Suppressor macrophage treated with lipopolysaccharide for 1 hour (primary cell): ENCODE data around the gene LDLR.
A peak's percentile ranks its signal among the peaks of the same experiment; 100 is the strongest.
"Not testable (repeated sequence)": the region's sequence is repeated elsewhere in the genome, so short reads cannot be mapped to it uniquely, and the experiment has no call there.

Source experiments
- DNase-seq, 3 donors: peaks; one replicate each; pipeline ENCODE4 v3.0.0-alpha.2; 2020 to 2022

The LDLR gene

GRCh38 chr19:11073568-11073967, 15.7 kb upstream of the LDLR start:
- peak in 2 of 3 donors; percentile 17 to 19 for DNase-seq

DNA sequence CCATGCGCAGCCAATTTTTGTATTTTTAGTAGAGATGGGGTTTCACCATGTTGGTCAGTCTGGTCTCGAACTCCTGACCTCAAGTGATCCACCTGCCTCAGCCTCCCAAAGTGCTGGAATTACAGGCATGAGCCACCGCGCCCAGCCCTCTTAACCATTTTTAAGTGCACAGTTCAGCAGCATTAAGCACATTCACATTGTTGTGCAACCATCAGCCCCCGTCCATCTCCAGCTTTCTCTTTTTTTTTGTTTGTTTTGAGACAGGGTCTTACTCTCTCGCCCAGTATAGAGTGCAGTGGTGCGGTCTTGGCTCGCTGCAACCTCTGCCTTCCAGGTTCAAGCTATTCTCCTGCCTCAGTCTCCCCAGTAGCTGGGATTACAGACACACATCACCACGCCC, 12.5 kb upstream of the LDLR start:
- not testable (repeated sequence) for DNase-seq

GRCh38 chr19:11078893-11079292, 10.4 kb upstream of the LDLR start:
- DNase-seq: no peak

DNA sequence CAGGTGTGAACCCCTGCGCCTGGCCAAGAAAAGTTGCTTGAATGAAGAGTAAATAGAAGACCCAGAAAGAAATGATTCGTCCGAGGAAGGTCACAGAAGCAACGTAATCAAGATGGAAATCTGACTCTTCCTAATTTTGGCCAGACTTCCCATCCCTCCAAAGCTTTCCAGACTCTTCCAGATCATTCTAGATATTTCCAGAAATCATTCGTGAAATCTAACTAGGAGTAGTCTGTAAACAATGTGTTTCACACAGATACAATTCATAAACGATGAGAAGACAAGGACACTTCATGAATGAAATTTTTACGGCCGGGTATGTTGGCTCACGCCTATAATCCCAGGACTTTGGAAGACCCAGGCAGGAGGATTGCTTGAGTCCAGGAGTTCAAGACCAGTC, 9.3 kb upstream of the LDLR start:
- no peak for DNase-seq

GRCh38 chr19:11087870-11088505, 1.3 kb upstream of the LDLR start:
- no peak for DNase-seq

DNA sequence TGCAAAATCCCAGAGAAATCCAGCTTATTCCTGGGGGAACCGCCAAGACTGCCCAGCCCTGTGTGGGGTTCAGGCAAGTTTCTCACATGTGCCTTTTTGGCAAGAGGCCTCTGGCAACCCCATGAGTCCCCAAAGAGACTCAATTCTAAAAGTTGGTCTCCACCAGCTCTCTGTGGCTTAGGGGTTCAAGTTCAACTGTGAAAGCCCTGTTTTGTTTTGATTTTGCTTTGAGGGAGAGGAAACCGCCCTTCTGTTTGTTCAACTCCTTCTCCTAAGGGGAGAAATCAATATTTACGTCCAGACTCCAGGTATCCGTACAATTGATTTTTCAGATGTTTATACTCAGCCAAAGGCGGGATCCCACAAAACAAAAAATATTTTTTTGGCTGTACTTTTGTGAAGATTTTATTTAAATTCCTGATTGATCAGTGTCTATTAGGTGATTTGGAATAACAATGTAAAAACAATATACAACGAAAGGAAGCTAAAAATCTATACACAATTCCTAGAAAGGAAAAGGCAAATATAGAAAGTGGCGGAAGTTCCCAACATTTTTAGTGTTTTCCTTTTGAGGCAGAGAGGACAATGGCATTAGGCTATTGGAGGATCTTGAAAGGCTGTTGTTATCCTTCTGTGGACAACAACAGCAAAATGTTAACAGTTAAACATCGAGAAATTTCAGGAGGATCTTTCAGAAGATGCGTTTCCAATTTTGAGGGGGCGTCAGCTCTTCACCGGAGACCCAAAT, 583 bp upstream of the LDLR start:
- DNase-seq: no peak

DNA sequence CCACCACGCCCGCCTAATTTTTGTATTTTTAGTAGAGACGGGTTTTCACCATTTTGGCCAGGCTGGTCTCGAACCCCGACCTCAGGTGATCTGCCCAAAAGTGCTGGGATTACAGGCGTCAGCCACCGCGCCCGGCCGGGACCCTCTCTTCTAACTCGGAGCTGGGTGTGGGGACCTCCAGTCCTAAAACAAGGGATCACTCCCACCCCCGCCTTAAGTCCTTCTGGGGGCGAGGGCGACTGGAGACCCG, 676 bp downstream of the LDLR start:
- DNase-seq: not testable (repeated sequence)

GRCh38 chr19:11090264-11090996, 1.2 kb downstream of the LDLR start:
- DNase-seq: peak; percentile 98 to 99 (median 98)

DNA sequence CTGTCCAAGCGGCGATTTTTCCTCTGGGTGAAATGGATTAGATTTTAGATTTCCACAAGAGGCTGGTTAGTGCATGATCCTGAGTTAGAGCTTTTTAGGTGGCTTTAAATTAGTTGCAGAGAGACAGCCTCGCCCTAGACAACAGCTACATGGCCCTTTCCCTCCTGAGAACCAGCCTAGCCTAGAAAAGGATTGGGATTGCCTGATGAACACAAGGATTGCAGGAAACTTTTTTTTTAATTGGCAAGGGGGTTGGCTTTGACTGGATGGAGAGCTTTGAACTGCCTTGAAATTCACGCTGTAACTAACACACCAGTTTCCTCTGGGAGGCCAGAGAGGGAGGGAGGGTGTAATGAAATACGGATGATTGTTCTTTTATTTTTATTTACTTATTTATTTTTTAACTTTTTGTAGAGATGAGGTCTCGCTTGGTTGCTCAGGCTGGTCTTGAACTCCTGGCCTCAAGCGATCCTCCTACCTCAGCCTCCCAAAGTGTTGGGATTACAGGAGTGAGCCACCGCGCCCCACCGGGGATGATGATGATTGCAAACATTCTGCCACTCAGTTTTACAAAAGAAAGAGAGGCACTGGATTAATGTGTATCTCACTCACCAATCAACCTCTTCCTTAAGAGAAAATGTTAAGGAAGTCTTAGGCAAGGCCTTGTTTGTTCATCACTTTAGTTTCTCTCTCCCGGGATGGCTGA, 1.9 kb downstream of the LDLR start:
- no peak for DNase-seq

- DNase-seq: peak; percentile 87 to 94 (median 89)
These were observed 2.5 kb downstream of the LDLR start for GRCh38 chr19:11091703-11092153.

DNA sequence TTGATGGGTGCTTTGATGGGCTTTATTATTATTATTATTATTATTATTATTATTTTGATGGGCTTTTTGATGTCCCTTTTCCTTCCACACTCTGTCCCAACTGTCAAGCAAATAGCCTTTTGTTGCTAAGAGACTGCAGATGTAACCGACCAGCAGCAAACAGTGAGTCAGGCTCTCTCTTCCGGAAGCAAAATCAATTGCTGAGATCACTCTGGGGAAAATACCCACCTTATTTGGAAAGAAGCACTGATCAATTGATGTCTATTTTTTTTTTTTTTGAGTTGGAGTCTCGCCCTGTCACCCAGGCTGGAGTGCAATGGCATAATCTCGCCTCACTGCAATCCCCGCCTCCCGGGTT, 2.9 kb downstream of the LDLR start:
- DNase-seq: peak; percentile 75 to 88 (median 81)

- no peak for DNase-seq
These were observed 4.5 kb downstream of the LDLR start for GRCh38 chr19:11093689-11094238.

DNA sequence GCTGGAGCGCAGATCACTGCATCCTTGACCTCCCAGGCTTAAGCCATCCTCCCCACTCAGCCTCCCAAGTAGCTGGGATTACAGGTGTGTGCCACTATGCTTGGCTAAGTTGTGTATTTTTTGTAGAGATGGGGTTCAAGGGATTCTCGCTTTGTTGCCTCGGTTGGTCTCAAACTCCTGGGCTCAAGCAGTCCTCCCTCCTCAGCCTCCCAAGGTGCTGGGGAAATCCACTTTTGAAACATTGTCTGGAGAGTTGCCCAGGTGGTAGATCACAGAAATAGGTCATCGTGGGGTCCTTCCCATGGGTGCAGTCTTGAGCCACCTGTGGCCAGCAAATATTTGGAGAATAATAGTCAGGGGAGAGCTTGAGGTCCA, 5.2 kb downstream of the LDLR start:
- no peak for DNase-seq

GRCh38 chr19:11096210-11096841, 7.1 kb downstream of the LDLR start:
- DNase-seq: peak; percentile 20 to 72 (median 62)

- not testable (repeated sequence) for DNase-seq
These were observed 8.1 kb downstream of the LDLR start for GRCh38 chr19:11097367-11097766.

GRCh38 chr19:11098327-11098726, 9.1 kb downstream of the LDLR start:
- no peak for DNase-seq

DNA sequence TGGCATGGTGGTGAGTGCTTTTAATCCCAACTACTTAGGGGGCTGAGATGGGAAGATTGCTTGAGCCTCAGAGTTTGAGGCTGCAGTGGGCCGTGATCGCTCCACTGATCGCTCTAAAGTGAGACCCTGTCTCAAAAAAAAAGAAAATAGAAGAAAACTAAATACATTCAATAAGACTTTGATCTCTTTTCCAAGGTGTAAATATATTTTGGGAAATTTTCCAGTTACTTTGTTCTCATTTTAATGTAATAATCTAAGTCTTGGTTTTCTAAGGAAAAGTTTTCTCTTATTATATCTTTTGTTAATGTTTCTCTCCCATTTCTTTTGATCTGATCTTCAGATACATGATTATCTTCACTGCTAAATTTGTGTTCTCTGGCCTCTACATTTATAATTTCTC, 9.6 kb downstream of the LDLR start:
- no peak for DNase-seq

DNA sequence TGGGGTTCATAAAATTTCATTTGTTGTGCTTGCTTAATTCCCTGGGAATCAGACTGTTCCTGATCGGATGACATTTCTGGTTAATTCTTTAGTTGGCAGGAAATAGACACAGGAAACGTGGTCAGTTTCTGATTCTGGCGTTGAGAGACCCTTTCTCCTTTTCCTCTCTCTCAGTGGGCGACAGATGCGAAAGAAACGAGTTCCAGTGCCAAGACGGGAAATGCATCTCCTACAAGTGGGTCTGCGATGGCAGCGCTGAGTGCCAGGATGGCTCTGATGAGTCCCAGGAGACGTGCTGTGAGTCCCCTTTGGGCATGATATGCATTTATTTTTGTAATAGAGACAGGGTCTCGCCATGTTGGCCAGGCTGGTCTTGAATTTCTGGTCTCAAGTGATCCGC, 10.8 kb downstream of the LDLR start:
- DNase-seq: no peak

DNA sequence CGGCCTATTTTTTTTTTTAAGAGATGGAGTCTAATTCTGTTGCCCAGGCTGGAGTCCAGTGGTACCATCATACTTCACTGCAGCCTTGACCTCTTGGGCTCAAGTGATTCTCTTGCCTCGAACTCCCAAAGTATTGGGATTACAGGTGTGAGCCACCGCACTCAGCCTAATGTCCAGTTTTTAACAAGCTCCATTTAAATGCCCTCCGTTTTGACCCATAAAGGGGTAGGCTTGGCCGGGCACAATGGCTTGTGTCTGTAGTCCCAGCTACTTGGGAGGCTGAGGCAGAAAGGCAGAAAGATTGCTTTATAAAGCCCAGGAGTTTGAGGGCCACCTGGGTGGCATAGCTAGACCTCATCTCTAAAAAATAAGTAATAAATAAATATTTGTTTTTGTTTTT, 11.8 kb downstream of the LDLR start:
- DNase-seq: no peak

- no peak for DNase-seq
These were observed 13.7 kb downstream of the LDLR start for GRCh38 chr19:11102944-11103343.

DNA sequence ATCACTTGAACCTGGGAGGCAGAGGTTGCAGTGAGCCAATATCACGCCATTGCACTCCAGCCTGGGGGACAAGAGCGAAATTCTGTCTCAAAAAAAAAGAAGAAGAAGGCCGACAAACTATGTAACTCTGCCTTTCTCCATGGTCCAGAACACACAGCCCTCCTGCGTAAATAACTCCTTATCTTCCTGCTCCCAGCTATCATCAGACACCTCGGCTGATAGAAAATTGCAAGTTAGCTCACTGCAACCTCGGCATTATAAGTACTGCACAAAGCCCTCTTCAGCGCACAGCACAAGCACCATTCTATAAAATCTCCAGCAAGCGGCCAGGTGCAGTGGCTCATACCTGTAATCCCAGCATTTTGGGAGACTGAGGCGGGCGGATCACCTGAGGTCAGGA, 14.4 kb downstream of the LDLR start:
- not testable (repeated sequence) for DNase-seq

DNA sequence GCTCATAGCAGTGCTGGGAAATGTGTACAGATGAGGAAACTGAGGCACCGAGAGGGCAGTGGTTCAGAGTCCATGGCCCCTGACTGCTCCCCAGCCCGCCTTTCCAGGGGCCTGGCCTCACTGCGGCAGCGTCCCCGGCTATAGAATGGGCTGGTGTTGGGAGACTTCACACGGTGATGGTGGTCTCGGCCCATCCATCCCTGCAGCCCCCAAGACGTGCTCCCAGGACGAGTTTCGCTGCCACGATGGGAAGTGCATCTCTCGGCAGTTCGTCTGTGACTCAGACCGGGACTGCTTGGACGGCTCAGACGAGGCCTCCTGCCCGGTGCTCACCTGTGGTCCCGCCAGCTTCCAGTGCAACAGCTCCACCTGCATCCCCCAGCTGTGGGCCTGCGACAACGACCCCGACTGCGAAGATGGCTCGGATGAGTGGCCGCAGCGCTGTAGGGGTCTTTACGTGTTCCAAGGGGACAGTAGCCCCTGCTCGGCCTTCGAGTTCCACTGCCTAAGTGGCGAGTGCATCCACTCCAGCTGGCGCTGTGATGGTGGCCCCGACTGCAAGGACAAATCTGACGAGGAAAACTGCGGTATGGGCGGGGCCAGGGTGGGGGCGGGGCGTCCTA, 15.9 kb downstream of the LDLR start:
- DNase-seq: no peak
